Ectodermal cell (in vitro differentiated cells): ENCODE results near the gene THSD7B.

Experiments used
- H3K27ac ChIP-seq: 2 replicates; pipeline ENCODE4 v1.7.0; 2013; ENCODE audit warnings: mild to moderate bottlenecking, low read depth, low read length; ENCODE audit not compliant: insufficient read depth, poor library complexity, severe bottlenecking
- H3K27me3 ChIP-seq: 2 replicates; pipeline ENCODE4 v1.7.0; 2013; ENCODE audit warnings: mild to moderate bottlenecking, low read length; ENCODE audit not compliant: insufficient read depth, control insufficient read depth, poor library complexity, severe bottlenecking
- H3K36me3 ChIP-seq: one replicate; pipeline ENCODE4 v1.7.0; 2013; ENCODE audit warnings: low read length; ENCODE audit not compliant: control insufficient read depth, insufficient read depth
- H3K4me1 ChIP-seq: one replicate; pipeline ENCODE4 v1.7.0; 2013; ENCODE audit warnings: low read length; ENCODE audit not compliant: control insufficient read depth, insufficient read depth
- H3K4me3 ChIP-seq: 2 replicates; pipeline ENCODE4 v1.7.0; 2013; ENCODE audit warnings: low read depth, low read length, control low read depth; ENCODE audit not compliant: insufficient read depth
- H3K9me3 ChIP-seq: 2 replicates; pipeline ENCODE4 v1.7.0; 2013; ENCODE audit warnings: mild to moderate bottlenecking, low read length, moderate library complexity; ENCODE audit not compliant: control insufficient read depth
- WGBS, 2 experiments: methylation state at CpG; one replicate each; pipeline ENCODE4 v1.1.7; 2013; ENCODE audit warnings: missing lambda C conversion rate in 2 of 2; 5-methylcytosine and 5-hydroxymethylcytosine counted together

Gene THSD7B

DNA sequence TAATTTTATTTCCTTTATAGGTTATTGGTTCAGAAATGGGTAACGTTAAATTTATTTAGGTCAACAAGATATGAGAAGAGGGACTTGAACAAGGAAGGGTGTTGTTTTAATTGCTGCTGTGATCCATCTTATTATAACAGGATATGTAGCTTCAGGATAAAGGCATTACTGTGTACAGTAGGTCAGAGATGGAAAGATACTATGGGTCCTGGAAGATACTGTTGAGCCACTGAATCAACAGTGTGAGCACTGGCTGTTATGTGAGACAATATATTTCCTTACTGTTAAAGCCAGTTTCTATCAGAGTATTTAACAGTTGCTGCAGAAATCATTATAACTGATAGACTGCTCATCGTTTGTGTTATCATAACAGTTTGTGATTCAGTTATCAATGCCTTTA, 414.7 kb downstream of the THSD7B start:
- no peaks in the 10 kb centered on the region for H3K9me3 ChIP-seq
- no peaks in the 10 kb centered on the region for H3K36me3 ChIP-seq
- no peaks in the 10 kb centered on the region for H3K27me3 ChIP-seq
- no peak overlapping the region for H3K27ac ChIP-seq
- no peak overlapping the region for H3K4me3 ChIP-seq
- WGBS, 2 experiments: 98 to 100% methylated on average over 1 to 2 of the region's 2 CpGs
- no peaks in the 10 kb centered on the region for H3K4me1 ChIP-seq

DNA sequence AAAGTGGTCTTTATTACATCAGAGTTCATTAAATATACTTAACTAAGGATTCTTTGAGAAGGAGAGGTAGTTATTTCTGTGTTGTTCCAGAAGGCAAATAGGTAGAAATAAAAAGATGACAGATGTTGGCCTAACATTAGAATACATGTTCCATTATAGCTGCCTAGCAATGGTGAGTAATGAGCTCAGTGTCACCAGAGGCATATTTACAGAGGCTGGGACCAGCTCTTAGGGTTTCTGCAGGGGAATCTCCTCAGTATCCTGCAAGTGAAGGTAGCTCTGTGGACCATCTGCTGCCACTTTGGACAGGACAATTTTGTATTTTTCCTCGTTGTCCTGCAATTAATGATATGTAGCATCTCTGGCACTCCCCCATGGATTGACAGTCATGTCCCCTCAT, 416.0 kb downstream of the THSD7B start:
- H3K27ac ChIP-seq: no peak overlapping the region
- H3K4me1 ChIP-seq: no peaks in the 10 kb centered on the region
- no peaks in the 10 kb centered on the region for H3K36me3 ChIP-seq
- no peaks in the 10 kb centered on the region for H3K9me3 ChIP-seq
- H3K4me3 ChIP-seq: no peak overlapping the region
- no peaks in the 10 kb centered on the region for H3K27me3 ChIP-seq
- WGBS, 2 experiments: 95 to 100% methylated on average over 1 of the region's 1 CpG

DNA sequence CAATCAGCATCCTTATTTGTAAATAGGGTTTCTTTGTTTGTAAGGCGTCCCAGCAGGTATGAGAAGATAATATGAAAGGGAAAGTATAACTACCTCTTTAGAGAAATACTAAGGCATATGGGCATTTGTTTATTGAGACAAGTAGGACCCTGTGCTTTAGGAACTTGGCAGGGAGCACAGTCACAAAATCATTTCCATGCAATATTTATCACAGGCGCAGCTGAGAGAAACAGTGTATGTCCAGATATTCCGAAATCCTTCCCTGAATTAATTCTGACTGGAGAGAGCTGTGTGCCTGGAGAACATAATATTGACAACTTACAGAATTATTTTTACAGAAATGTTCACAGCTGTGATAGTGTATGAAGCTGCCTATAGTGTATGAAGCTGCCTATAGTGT, 416.7 kb downstream of the THSD7B start:
- Histone ChIP-seq H3K36me3 (no peaks in the 10 kb centered on the region), H3K27ac (no peak overlapping the region), H3K9me3 (no peaks in the 10 kb centered on the region), H3K27me3 (no peaks in the 10 kb centered on the region), H3K4me1 (no peaks in the 10 kb centered on the region), H3K4me3 (no peak overlapping the region)
- WGBS, 2 experiments: 98 to 100% methylated on average over 3 of the region's 3 CpGs

DNA sequence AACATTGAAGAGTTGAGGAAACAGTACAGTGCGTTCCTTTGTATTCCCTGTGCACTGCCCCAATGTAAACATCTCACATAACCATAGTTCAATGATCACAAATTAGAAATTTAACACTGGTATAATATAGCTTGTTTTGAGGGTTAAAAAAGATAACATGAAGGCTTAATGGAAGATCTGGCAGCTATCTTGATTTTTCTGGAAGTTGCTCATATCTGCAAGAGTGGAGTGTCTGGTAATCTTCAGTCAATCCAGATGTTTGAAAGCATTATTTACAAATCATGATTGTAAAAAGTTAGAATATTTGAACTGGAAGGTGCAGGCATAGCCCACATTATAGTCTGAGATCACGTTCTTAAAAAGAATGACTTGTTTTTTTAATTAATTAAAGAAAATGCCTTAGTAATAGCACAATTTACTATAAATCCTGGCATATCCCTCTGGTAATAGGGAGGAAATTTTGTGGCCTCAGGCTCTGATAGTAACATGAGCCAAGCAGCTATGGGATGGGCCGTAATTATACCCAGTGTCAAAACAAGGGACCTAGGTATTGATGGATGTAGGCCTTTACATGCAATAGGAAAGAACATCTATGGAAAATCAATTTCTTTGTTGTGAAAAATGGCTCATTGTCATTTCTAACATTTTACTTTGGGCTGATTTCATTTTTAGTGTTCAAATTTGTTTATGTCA, 418.0 kb downstream of the THSD7B start:
- H3K4me1 ChIP-seq: no peaks in the 10 kb centered on the region
- H3K36me3 ChIP-seq: no peaks in the 10 kb centered on the region
- no peak overlapping the region for H3K27ac ChIP-seq
- 96 to 97% methylated on average over 1 to 3 of the region's 3 CpGs for WGBS, 2 experiments
- H3K27me3 ChIP-seq: no peaks in the 10 kb centered on the region
- H3K9me3 ChIP-seq: no peaks in the 10 kb centered on the region
- H3K4me3 ChIP-seq: no peak overlapping the region

DNA sequence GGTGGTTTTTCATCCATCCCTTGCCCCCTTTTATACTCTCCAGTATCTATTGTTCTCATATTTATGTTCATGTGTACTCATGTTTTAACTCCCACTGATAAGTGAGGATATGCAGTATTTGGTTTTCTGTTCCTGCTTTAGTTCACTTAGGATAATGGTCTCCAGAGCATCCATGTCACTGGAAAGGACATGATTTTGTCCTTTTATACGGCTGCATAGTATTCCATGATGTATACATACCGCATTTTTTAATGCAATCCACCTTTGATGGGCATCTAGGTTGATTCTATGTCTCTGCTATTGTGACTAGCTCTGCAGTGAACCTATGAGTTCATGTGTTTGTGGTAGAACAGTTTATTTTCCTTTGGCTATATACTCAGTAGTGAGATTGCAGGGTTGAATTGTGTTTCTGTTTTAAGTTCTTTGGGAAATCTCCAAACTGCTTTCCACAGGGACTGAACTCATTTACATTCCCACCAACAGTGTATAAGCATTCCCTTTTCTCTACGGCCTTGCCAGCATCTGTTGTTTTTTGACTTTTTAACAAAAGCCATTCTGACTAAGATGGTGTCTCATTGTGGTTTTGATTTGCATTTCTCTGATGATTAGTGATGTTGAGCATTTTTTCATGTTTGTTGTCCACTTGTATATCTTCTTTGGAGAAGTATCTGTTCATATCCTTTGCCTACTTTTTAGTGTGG, 420.2 kb downstream of the THSD7B start:
- WGBS, 2 experiments: 86 to 90% methylated on average over 3 of the region's 3 CpGs
- no peaks in the 10 kb centered on the region for H3K36me3 ChIP-seq
- no peaks in the 10 kb centered on the region for H3K9me3 ChIP-seq
- H3K4me3 ChIP-seq: no peak overlapping the region
- no peaks in the 10 kb centered on the region for H3K27me3 ChIP-seq
- H3K4me1 ChIP-seq: no peaks in the 10 kb centered on the region
- H3K27ac ChIP-seq: no peak overlapping the region

DNA sequence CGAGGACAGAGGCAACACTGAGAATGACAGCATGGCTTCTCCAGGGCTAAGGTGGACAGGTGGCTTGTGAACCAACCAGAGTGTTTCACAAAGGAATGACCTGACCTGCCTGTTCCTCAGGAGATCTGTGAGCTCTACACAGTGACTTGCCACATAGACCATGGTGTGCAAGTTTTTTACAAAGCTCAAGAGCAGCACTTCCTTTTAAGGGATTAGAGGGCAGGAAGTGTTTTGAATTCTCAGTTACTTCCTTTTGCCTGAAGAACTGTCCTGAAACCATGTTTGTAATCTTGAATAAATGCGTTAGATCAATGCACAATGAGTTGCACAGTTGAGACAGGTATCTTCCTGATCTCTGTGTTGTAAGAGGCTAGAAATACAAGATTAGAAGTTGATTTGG, 421.9 kb downstream of the THSD7B start:
- H3K27me3 ChIP-seq: no peaks in the 10 kb centered on the region
- H3K9me3 ChIP-seq: no peaks in the 10 kb centered on the region
- WGBS, 2 experiments: 89 to 93% methylated on average over 2 of the region's 2 CpGs
- H3K4me3 ChIP-seq: no peak overlapping the region
- no peaks in the 10 kb centered on the region for H3K36me3 ChIP-seq
- no peaks in the 10 kb centered on the region for H3K4me1 ChIP-seq
- H3K27ac ChIP-seq: no peak overlapping the region

DNA sequence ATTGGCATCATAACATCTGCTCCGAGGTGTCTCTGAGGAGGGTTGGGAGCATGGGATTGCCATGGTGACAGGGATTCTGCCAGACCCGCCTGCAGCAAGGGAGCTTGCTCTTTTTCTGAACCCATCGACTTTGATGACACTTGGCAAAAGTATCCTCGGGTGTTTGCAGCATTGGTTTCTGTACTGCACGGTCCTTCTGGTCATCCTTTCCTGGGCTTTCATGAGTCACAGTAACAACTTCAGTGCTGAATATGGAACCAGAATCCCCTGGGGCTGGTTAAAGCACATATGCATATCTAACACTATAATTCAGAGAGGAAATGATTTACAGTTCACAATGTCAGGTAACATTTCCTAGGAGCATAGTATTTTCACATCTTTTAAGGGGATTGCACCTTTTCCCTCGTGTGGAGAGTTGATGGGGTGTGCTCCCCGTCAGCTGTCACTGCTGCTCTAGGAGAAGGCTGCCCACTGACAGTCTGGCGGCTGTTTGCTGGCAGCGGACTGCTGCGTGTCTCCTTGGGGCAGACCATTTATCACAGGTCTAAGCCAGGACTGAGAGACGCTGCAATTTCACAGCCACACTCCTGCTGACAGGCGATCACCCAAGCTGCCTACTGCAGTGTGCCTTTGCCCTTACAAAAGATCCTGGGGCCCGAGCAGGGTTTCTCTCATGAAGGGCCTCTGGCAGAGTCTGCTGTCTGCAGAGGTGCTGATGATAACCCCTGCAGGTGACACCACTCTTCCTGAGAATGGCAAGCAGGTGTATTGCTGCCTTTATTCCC, 425.3 kb downstream of the THSD7B start:
- 73 to 78% methylated on average over 13 of the region's 13 CpGs for WGBS, 2 experiments
- H3K4me1 ChIP-seq: no peaks in the 10 kb centered on the region
- no peak overlapping the region for H3K4me3 ChIP-seq
- no peak overlapping the region for H3K27ac ChIP-seq
- H3K27me3 ChIP-seq: no peaks in the 10 kb centered on the region
- no peaks in the 10 kb centered on the region for H3K36me3 ChIP-seq
- H3K9me3 ChIP-seq: no peaks in the 10 kb centered on the region

DNA sequence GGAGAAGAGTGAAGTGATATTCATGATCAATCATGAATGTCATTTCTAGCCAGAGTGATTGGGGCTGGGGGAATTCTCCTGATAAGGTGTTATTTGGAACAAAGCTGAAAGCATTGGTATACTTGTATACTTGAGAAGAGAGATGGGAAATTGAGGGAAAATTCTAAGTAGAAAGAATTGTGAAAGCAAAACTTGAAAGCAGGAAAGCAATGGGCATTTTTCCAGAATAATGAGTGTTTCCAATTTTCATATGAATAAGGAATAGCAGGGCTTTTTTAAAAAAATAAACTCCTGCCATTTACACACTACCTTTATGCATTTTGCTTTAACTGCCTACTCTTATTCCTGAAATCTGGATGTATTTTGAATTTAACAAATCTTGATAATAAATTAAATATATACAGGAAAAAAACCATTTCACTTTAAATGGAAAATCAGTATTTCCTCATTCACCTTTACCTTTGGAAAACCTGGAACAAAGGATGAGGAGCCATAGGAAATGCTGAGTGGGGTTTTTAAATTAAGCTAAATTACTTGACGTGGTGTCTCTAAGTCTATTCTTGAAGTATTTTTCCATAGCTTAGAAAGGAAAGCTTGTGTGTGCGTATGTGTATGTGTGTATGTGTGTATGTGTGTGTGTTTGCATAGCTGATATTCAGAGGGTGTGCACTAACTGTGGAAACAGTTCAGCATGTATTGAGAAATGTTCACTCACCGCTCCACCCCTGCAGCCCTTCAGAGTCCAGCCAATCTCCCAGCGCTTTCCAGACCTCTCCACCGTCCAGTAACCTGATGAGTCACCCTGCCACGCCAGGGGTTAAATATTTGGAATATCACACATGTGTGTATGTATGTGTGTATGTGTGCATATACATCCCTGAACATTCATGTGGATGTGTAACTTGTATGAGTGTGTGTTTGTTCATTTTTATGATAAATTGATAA, 427.3 kb downstream of the THSD7B start:
- WGBS, 2 experiments: 78 to 80% methylated on average over 6 of the region's 6 CpGs
- Histone ChIP-seq H3K9me3 (no peaks in the 10 kb centered on the region), H3K4me3 (no peak overlapping the region), H3K4me1 (no peaks in the 10 kb centered on the region), H3K27me3 (no peaks in the 10 kb centered on the region), H3K27ac (no peak overlapping the region), H3K36me3 (no peaks in the 10 kb centered on the region)

DNA sequence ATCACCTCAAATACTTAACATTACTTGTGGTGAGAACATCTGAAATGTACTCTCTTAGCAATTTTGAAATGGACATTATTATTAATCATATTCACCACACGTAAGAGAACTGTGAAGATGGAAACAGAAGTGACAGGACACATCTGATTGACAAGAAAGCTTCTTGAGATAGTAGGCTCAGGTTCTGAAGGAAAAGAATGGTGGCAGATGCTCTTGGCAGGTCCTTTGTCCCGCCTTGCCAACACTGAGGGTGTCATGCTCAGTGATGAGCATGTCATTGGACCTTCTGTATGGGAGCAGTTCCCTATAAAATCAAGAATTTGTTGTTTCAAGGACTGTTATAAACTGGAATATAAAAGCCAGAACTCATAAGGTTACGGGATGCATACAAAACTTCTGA, 428.1 kb downstream of the THSD7B start:
- H3K36me3 ChIP-seq: no peaks in the 10 kb centered on the region
- H3K9me3 ChIP-seq: no peaks in the 10 kb centered on the region
- no peak overlapping the region for H3K4me3 ChIP-seq
- WGBS, 2 experiments: 94 to 98% methylated on average over 3 of the region's 3 CpGs
- no peaks in the 10 kb centered on the region for H3K4me1 ChIP-seq
- no peaks in the 10 kb centered on the region for H3K27me3 ChIP-seq
- H3K27ac ChIP-seq: no peak overlapping the region
